Large intestine (tissue), 3 donors: ENCODE measurements around the gene BCL7A. TPM values are rescaled to one million over a fixed set of nuclear protein-coding genes. Genes with fewer than 3 reads are reported as not detected.
"Not testable (repeated sequence)": the region's sequence is repeated elsewhere in the genome, so short reads cannot be mapped to it uniquely, and the experiment has no call there.

ENCODE experiments used
- DNase-seq, 2 donors: peaks; one replicate each; pipeline versions ENCODE4 v3.0.0 to v3.0.0-alpha.2; 2013
- H3K27ac ChIP-seq: one replicate; pipeline ENCODE4 v1.5.1; 2013; ENCODE audit warnings: low read length
- H3K27me3 ChIP-seq: 2 replicates; pipeline ENCODE4 v1.6.1; 2013; ENCODE audit warnings: low read length; ENCODE audit not compliant: control insufficient read depth, insufficient read depth
- H3K36me3 ChIP-seq: 2 replicates; pipeline ENCODE4 v1.6.1; 2013; ENCODE audit warnings: low read length; ENCODE audit not compliant: control insufficient read depth, insufficient read depth
- H3K4me1 ChIP-seq: one replicate; pipeline ENCODE4 v1.6.1; 2013; ENCODE audit warnings: low read length; ENCODE audit not compliant: control insufficient read depth, insufficient read depth
- H3K4me3 ChIP-seq: one replicate; pipeline ENCODE4 v1.5.1; 2013; ENCODE audit warnings: low read length
- H3K9me3 ChIP-seq: one replicate; pipeline ENCODE4 v1.6.1; 2013; ENCODE audit warnings: mild to moderate bottlenecking, low read depth, low read length, moderate library complexity; ENCODE audit not compliant: control insufficient read depth
- WGBS: methylation state at CpG from one replicate; pipeline ENCODE4 v1.1.5; 2013; ENCODE audit warnings: low lambda C conversion rate; ENCODE audit not compliant: insufficient coverage; 5-methylcytosine and 5-hydroxymethylcytosine counted together
- polyA plus RNA-seq: library from polyadenylated mRNA; unstranded; fragments of 120-200 nt; gene quantifications from one replicate; pipeline ENCODE4 v1.2.1, GENCODE V29; 2013

Gene BCL7A
- polyA plus RNA-seq, 1 donor = 11.5 TPM

- H3K9me3 ChIP-seq, H3K27me3 ChIP-seq, DNase-seq, H3K4me3 ChIP-seq: not testable (repeated sequence)
- Histone ChIP-seq H3K4me1 (peaks cover 28% of the 10 kb centered on the region), H3K36me3 (peaks cover 35% of the 10 kb centered on the region), H3K27ac (peak overlapping the region; percentile 78)
- WGBS = 100% methylated on average over 1 of the region's 7 CpGs
Measured at GRCh38 chr12:122056406-122056805, 34.7 kb downstream of the BCL7A start.

GRCh38 chr12:122057007-122057735 is 35.5 kb downstream of the BCL7A start:
- peaks cover 31% of the 10 kb centered on the region for H3K4me1 ChIP-seq
- no peak overlapping the region for H3K4me3 ChIP-seq
- peak overlapping the region; percentile 42 for H3K27ac ChIP-seq
- no peaks in the 10 kb centered on the region for H3K9me3 ChIP-seq
- no CpG with 5 or more reads among the region's 11 CpGs for WGBS
- H3K36me3 ChIP-seq = peaks cover 35% of the 10 kb centered on the region
- peak in 1 of 2 donors; percentile 53 for DNase-seq
- no peaks in the 10 kb centered on the region for H3K27me3 ChIP-seq

- no peak overlapping the region for H3K4me3 ChIP-seq
- peaks cover 37% of the 10 kb centered on the region for H3K4me1 ChIP-seq
- H3K27me3 ChIP-seq = no peaks in the 10 kb centered on the region
- H3K27ac ChIP-seq = no peak overlapping the region
- no peak for DNase-seq
- no peaks in the 10 kb centered on the region for H3K9me3 ChIP-seq
- H3K36me3 ChIP-seq = peaks cover 35% of the 10 kb centered on the region
- no CpG with 5 or more reads among the region's 3 CpGs for WGBS
Measured at GRCh38 chr12:122057769-122058168, 36.1 kb downstream of the BCL7A start.

GRCh38 chr12:122058549-122059149 is 37.0 kb downstream of the BCL7A start:
- no peaks in the 10 kb centered on the region for H3K27me3 ChIP-seq
- peaks cover 35% of the 10 kb centered on the region for H3K36me3 ChIP-seq
- H3K9me3 ChIP-seq = no peaks in the 10 kb centered on the region
- WGBS = no CpG with 5 or more reads among the region's 11 CpGs
- H3K27ac ChIP-seq = no peak overlapping the region
- H3K4me1 ChIP-seq = peaks cover 45% of the 10 kb centered on the region
- DNase-seq = no peak
- H3K4me3 ChIP-seq = no peak overlapping the region

GRCh38 chr12:122059203-122059960 is 37.7 kb downstream of the BCL7A start:
- Histone ChIP-seq H3K4me1 (peaks cover 52% of the 10 kb centered on the region), H3K27me3 (no peaks in the 10 kb centered on the region), H3K9me3 (peaks cover 2% of the 10 kb centered on the region), H3K27ac (no peak overlapping the region), H3K4me3 (no peak overlapping the region), H3K36me3 (peaks cover 35% of the 10 kb centered on the region)
- 100% methylated on average over 5 of the region's 28 CpGs for WGBS
- no peak for DNase-seq

GRCh38 chr12:122060081-122060501 is 38.4 kb downstream of the BCL7A start:
- peaks cover 52% of the 10 kb centered on the region for H3K4me1 ChIP-seq
- no peak overlapping the region for H3K4me3 ChIP-seq
- no CpG with 5 or more reads among the region's 22 CpGs for WGBS
- peaks cover 2% of the 10 kb centered on the region for H3K9me3 ChIP-seq
- no peak for DNase-seq
- H3K27ac ChIP-seq = no peak overlapping the region
- no peaks in the 10 kb centered on the region for H3K27me3 ChIP-seq
- peaks cover 34% of the 10 kb centered on the region for H3K36me3 ChIP-seq

- H3K4me1 ChIP-seq = peaks cover 44% of the 10 kb centered on the region
Measured at GRCh38 chr12:122061253-122061652, 39.6 kb downstream of the BCL7A start.

GRCh38 chr12:122062832-122063693 is 41.4 kb downstream of the BCL7A start:
- peak in 1 of 2 donors; percentile 89 for DNase-seq
- Histone ChIP-seq H3K9me3 (peaks cover 2% of the 10 kb centered on the region), H3K36me3 (peaks cover 15% of the 10 kb centered on the region), H3K4me3 (peak overlapping the region; percentile 11), H3K27me3 (no peaks in the 10 kb centered on the region), H3K4me1 (peaks cover 35% of the 10 kb centered on the region), H3K27ac (peak overlapping the region; percentile 95)
- WGBS = 0% methylated on average over 1 of the region's 19 CpGs

More at GRCh38 chr12:122061253-122061652, 39.6 kb downstream of the BCL7A start:
- H3K27me3 ChIP-seq = no peaks in the 10 kb centered on the region
- H3K4me3 ChIP-seq = no peak overlapping the region
- DNase-seq = no peak
- peaks cover 24% of the 10 kb centered on the region for H3K36me3 ChIP-seq
- H3K27ac ChIP-seq = no peak overlapping the region
- H3K9me3 ChIP-seq = peaks cover 2% of the 10 kb centered on the region
- 100% methylated on average over 1 of the region's 23 CpGs for WGBS

- no CpG with 5 or more reads among the region's 6 CpGs for whole genome bisulfite sequencing
- no peak for DNase-seq
- peaks cover 2% of the 10 kb centered on the region for H3K9me3 ChIP-seq
- peaks cover 15% of the 10 kb centered on the region for H3K36me3 ChIP-seq
- H3K27me3 ChIP-seq = no peaks in the 10 kb centered on the region
- peak overlapping the region; percentile 95 for H3K27ac ChIP-seq
- peak overlapping the region; percentile 11 for H3K4me3 ChIP-seq
- H3K4me1 ChIP-seq = peaks cover 35% of the 10 kb centered on the region
Measured at GRCh38 chr12:122063694-122064024, 42.0 kb downstream of the BCL7A start.
